SKM-1 (cell line): ENCODE measurements around the gene GLIS1.

ENCODE experiments used
- DNase-seq: peaks from one replicate; lab custom pipeline; 2025; ENCODE audit not compliant: unreplicated experiment; lab: John Stamatoyannopoulos, UW

Gene GLIS1

DNA sequence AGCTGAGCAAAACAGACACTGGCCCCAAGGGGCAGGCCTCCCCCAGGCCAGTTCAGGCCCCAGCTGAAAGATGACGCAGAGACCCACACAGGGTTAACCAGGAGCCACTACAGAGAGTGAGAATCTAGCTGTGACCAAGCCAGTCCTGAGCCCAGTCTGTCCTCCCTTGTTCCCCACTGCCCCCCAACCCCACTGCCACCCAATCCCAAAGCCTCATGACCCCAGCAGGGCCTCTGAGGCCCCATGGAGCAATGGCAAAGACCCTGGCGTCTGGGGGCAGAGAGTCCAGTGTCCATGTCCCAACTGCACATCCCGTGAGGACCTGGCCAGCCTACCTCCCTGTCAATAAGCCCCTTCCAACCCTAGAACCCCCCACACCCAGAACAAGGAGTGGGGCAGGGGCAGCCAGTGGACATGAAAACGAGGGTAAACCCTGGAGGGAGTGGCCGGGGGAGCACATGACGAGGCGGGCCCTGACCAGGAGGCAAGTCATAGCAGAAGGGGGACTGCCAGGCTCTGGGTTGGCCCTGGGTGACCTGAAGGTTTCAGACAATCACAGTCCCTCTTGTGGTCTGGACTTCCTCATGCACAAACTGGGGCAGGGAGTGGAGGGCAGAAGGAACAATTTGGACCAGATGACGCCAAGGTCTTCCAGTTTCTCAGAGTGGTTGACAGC is 100.5 kb downstream of the GLIS1 start:
- DNase-seq: no peak

DNA sequence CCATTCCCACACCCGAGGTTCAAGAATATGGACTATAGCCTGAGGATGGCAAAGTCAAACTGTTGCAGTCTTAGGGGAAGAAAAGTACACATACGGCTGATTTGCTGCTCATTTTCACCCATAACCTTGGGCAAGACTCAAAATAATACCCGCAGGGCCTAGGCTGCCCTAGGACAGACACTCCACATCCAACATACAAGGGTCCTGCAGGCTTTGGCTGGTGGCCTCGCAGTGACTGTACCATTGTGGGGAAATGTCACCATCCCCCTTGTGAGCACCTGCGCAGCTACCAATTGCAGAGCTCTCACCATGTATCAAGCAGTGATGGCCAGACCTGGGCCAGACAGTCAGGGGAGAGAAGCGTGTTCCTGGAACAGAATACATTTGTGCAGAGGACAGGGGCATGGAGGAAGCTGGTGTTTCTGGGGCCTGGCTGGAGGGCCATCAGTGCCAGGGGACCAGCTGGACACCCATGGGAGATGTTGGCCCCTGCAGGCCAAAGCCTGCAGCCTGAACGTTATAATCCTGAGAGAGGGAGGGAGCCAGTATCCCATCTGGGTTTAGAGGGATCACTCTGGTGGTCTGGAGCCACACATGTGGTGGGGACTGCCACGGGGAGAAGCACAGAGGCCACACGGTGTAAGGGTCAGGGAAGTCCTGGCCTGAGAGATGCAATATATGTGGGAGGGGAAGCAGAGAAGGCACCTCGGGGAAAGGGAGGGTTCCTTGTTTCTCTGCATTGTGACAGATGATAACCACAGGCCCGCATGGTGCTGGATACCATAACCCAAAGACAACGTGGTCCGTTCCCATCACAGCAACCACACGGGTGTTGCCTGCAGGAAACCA is 101.2 kb downstream of the GLIS1 start:
- peak; percentile 20 for DNase-seq

- DNase-seq: no peak
Measured at GRCh38 chr1:53636621-53637171, 102.3 kb downstream of the GLIS1 start.

DNA sequence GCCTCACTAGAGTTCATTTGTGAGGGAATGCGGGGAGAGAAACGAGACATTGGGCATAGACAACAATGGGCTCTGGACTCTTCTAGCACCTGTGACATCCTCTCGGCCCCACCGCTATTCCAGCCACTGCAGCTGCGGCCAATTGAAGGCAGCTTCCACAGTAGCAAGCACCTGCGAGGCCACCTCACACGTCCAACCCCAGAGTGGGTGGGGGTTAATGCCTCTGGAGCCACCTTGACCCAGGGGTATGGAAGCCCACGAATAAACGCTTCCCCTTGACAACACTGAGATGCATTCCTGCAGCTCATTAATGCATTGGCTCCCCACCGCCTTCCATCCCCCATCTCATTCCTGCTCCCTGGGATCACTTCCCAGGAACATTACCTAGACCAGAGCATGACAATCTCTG is 104.4 kb downstream of the GLIS1 start:
- DNase-seq: no peak

- DNase-seq: no peak
Measured at GRCh38 chr1:53633073-53633704, 105.8 kb downstream of the GLIS1 start.

DNA sequence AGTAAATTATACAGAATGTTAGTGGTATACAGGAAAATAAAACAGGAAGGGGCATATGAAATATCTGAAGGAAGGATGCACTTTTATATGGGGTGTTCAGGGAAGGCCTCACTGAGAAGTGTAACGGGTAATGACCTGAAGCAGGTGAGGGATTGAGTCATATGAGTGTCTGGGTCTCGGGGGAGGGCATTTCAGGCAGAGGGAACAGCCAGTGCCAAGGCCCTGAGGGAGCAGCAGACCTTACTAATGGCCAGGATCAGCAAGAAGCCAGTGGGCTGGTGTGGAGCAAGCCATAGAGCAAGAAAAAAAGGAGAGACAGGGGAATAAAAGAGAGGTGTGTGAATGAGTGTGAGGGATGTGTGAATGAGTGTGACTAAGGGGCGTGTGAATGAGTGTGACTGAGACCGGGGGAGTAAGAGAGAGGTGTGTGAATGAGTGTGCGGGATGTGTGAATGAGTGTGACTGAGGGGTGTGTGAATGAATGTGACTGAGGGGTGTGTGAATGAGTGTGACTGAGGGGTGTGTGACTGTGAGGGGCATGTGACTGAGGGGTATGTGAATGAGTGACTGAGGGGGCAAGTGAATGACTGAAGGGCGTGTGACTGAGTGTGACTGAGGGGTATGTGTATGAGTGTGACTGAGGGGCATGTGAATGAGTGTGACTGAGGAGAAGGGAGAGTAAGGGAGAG is 107.2 kb downstream of the GLIS1 start:
- DNase-seq: no peak

GRCh38 chr1:53629101-53629691 is 109.8 kb downstream of the GLIS1 start:
- DNase-seq: no peak

- no peak for DNase-seq
Measured at GRCh38 chr1:53628286-53628955, 110.5 kb downstream of the GLIS1 start.

- no peak for DNase-seq
Measured at GRCh38 chr1:53627666-53628065, 111.3 kb downstream of the GLIS1 start.

DNA sequence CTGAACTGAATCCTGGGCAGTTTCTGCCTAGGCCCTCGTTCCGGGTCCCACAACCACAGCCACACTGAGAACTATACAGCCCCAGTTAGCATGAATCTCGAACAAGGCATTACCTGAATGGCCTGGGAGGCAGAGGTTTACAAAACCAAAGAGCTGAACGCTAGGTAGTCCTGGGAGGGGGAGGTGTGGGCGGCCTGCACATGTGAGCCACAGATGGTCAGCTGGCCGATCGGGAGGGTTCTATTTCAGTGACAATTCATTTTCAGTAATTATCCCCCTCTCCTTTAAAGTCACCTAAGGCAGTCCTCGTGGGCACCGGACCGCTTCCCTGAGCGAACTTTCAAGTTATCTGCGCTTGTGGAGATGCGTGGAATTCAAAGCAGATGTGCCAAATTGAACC is 111.9 kb downstream of the GLIS1 start:
- DNase-seq: no peak

GRCh38 chr1:53626616-53627015 is 112.3 kb downstream of the GLIS1 start:
- DNase-seq: no peak

DNA sequence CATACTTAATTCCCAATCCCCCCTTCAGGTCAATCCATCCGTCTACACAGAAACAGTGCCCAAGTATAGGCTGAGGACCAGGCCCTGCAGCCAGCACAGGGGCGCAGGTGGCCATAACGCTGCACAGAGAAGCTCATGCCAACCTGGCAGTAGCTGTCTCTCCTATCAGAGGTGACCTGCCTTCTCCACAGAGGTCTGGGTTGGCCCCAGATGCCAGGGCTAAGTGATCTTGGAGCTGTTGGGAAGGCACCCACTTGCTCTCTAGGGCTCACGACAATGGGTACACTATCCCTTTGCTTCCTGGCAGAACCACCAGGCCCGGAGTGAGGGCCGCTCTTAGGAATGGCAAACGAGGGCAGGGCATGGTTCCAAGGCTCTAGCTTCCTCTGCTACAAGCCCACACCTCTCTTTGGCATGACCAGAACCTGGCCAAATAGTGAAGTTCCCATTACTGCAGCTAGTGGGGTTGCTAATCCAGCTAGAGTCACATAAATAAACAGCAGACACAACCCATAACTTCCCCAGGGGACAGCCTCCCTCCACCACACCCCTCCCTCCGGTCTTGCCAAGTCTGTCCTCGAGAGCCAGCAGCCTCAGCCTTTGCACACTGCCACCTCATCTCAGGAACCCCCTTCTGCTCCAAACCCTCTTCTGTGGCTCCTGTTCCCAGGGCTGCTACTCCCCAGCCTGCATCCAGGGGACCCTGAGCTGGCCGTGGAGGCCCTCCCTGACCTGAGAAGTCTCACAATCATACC is 113.0 kb downstream of the GLIS1 start:
- DNase-seq: no peak

GRCh38 chr1:53625049-53625448 is 113.9 kb downstream of the GLIS1 start:
- no peak for DNase-seq

DNA sequence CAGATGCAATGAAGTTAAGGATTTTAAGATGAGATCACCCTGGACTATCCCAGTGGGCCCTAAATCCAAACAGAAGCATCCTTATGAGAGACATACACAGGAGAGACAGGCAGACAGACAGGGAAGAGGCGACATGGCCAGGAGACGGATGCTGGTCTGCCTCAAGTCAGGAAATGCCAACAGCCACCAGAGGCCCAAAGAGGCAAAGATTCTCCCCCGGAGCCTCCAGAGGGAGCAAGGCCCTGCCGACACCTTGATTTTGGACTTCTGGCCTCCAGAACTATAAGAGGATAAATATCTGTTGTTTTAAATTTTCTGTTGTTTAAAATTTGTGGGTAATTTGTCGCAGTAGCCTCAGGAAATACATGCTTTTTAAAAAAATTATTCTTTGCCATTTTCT is 116.4 kb downstream of the GLIS1 start:
- DNase-seq: no peak

DNA sequence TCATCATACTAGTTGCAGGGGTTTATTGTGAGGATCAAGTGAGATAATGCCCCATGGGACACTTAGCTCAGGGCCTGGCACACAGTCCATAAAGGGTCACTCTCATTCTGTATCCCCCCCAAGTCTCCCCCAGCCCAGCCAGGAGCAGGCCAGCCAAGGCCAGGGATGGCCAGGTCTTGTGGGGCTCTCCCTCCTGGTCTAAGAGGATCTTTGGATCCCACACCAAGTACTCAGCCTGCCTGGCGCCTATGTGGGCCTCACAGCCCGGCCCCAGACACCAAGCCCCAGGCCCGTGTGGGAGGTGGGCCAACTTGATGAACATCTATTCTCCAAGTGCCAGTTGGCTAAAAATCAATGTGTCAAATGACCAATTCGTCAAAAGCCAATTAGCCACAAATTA is 117.8 kb downstream of the GLIS1 start:
- DNase-seq: no peak

GRCh38 chr1:53620061-53620855 is 118.7 kb downstream of the GLIS1 start:
- DNase-seq: no peak

DNA sequence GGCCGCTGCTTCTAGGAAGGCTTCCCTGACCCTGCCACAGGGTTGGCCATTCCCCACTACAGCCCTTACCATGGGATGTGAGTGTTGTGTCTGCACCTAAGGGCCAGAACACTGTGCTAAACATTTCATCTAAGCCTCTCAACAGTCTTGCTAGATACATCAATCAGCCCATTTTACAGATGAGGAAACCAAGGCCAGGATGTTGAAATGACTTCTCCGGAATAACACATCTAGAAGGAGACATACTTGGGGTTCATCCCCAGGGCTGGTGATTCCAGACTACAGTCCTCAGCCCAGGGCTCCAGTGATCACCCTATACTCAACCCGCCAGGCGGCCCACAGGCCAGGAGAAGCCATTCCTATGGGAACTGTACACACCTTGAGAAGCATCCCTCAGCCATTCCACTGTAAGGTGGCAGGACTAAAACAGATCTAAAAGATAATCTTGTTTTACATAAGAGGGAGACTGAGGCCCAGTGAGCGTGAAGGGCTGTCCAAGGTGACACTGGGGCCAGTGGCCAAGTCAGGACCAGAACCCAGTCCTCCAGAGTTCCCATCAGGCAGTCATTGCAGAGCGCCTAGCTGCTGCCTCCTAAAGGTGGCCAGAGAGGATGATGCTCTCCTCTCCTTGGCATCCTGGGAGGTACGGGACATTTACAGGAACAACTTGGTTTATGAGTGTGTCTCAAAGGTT is 119.5 kb downstream of the GLIS1 start:
- no peak for DNase-seq
